ENCODE data around the gene UBFD1.
"Not testable (repeated sequence)": the region's sequence is repeated elsewhere in the genome, so short reads cannot be mapped to it uniquely, and the experiment has no call there.

The UBFD1 gene

DNA sequence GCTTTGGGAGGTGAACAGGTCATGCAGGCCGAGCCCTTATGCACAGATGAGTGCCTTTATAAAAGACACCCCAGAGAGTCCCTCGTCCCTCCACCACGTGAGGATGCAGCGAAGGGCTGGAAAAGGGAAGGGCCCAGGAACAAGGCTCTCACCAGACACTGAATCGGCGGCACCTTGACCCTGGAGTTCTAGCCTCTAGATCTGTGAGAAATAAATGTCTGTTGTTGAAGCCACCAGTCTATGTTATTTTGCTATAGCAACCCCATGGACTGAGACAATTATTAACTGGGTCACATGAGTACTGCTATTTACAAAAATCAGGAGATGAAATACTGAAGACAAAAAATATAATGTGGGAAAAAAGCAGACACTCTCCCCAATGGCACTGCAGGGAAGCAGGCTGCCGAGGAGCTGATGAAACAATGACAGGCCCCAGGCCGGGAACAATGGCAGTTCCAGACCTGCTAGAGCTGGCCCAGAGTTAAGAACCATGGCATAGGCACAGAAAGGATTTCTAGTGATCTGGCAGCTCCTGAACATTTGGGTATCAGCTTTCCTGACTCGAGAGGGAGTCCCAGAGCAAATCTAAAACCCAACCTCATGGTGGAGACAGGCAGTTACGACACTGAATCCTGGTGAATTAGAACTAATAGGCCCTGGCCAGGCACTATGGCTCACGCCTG, 29.4 kb upstream of the UBFD1 start:
- DNase-seq = no peak

DNA sequence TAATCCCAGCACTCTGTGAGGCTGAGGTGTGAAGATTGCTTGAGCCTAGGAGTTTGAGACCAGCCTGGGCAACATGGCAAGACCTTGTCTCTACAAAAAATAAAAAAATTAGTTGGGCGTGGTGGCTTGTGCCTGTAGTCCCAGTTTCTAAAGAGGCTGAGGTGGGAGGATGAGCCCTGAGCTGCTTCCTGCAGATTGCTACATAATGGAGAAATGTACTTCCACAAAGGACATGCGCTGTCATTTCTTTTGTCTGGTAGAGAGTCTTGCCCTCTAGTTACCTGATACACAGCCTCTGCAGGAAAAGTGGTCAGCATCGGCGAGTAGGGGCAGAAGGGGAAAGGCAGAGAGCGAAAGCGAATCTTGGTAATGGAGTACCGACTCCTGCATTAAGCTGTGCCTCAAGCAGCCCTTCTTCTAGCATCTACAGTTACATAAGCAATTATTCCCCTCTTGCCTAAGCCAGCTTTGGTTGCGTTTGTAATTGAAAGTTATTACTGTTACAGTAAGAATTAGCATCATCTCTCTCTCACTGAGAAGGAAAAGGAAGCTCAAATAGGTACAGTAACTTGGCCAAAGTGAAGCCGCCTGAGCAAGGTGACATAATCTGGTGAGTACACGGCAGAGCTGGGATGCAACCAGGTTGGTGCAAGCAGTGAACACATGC, 28.8 kb upstream of the UBFD1 start:
- DNase-seq = no peak

GRCh38 chr16:23530062-23530461, 27.5 kb upstream of the UBFD1 start:
- DNase-seq = no peak

DNA sequence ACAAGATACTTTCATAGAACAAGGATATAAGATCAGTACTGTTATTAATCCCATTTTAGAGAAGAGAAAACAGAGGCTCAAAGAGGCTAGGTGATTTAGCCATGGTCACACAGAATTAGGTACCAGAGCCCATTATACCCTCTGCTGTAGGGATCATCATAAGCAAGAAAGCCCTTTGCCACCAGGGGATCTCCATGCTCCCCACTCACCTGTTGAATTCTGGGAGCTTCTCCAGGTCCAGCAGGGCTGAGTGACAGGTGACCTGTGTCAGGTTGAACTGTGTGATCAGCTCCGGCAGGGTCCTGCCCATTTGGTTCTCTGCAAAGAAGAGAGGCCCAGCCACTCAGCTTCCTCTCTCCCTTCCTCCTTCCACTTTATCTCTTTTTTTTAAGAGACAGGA, 25.1 kb upstream of the UBFD1 start:
- no peak for DNase-seq

GRCh38 chr16:23534868-23535860, 22.4 kb upstream of the UBFD1 start:
- DNase-seq = no peak

DNA sequence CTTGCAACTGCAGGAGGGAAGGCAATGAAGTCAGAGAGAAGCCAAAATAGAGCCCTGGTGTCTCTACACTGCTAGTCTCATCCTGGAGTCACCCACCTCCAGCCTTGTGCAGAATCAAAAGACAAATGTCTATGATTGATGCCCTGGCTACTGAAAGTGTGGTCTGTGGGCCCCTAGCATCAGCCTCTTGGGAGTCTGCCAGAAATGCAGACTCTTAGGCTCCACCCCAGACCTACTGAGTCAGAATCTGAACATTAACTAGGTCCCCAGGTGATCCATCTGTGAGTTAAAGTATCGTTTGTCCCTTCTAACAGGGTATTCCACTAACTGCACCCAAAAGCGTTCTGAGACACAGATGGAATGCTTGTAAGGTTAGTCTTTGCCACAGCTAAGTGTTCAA, 21.6 kb upstream of the UBFD1 start:
- DNase-seq = no peak

- no peak for DNase-seq
Measured at GRCh38 chr16:23537390-23537789, 20.1 kb upstream of the UBFD1 start.

GRCh38 chr16:23538919-23539278, 18.6 kb upstream of the UBFD1 start:
- DNase-seq = no peak

- DNase-seq = no peak
Measured at GRCh38 chr16:23539984-23540816, 17.3 kb upstream of the UBFD1 start.

GRCh38 chr16:23540817-23541178, 16.7 kb upstream of the UBFD1 start:
- DNase-seq = not testable (repeated sequence)

DNA sequence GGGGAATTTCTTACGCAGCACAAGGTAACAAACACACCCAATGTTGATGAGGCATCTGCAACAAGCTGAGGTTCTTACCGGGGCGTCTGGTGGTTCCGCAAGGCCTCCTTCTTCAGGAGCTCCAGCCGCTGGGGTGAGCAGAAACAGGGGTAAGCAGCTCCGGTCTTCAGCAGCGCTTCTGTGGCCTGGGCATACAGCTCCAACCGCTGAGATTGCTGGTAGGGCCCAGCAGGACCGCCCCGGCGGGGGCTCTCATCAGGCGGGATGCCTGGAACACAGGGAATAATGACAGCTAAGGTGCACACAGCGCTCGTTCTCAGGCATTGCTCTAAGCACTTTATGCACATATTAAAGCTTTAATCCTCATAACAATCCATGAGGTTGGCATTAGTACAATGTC, 13.1 kb upstream of the UBFD1 start:
- no peak for DNase-seq

GRCh38 chr16:23549938-23550337, 7.6 kb upstream of the UBFD1 start:
- DNase-seq = no peak

GRCh38 chr16:23552161-23552560, 5.4 kb upstream of the UBFD1 start:
- DNase-seq = no peak

DNA sequence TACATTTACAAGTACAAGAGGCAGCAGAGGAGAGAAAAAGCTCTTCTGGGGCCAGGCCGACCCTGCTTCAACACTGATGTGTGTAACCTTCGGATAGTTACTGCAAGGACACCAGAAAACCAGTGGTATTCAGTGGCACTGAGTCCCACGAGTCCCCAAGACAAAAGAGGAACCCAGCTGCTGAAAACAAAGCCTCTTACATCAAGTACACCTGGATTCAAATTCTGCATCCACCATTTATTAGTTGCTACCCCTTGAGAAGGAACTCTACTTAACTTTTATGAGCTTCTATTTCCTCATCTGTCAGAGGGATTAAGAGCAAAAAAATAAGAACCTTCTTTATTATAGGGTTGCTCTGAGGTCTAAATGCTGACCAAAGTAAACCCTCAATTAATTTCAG, 3.0 kb upstream of the UBFD1 start:
- DNase-seq = no peak

- DNase-seq = peak; percentile 19 to 35
Measured at GRCh38 chr16:23557779-23558702, 514 bp downstream of the UBFD1 start.

DNA sequence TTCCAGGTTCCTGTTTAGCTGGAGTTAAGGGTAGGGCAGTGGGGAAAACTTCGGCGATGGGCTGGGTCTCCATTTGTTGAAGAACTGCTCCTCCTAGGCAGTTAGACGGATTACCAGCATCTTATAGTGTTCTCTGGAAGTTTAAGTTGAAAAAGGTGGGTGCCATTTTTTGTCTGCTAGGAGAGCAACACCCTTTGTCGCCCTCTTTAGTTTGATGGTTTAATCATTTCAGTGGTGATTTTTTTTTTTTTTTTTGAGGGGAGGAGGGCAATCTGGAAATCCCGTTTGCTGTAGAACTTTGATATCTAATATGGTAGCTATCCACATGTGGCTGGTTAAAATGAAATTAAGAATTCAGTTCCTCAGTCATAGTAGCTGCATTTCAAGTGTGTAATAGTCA, 4.1 kb downstream of the UBFD1 start:
- no peak for DNase-seq

DNA sequence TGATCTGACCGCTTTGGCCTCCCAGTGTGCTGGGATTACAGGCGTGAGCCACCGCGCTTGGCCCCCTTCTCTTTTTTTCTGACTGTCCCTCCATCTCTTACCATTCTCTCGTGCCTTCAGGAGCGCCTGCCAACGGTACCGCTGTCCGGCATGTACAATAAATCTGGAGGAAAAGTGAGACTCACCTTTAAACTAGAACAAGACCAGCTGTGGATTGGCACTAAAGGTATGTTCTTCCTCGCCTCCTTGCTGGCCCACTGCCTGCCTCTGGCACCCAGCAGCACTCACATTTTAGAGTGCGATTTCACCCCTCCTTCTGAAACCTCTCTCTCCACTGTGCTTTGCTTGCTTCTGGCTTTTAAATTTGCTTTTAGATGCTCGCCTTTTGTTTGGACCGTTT, 5.0 kb downstream of the UBFD1 start:
- no peak for DNase-seq

DNA sequence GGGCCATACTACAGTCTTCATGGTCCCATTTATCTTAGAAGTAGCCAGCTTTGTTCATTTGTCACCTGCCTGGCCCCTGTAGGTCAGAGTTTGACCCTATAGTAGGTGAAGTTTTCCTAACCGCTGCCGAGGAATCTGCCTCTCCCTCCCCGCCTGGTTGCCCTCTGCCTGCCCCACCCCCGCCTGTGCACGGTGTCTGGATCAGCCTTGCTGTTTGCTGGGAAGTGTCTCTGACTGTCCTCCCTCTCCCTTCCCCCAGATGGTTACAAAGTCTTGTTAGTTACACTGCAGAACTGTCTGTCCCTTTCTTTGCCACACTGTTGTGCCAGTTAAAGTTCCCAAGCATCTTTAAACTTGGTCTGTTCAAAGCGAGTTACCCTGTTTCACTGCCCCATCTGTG, 5.7 kb downstream of the UBFD1 start:
- DNase-seq = no peak

DNA sequence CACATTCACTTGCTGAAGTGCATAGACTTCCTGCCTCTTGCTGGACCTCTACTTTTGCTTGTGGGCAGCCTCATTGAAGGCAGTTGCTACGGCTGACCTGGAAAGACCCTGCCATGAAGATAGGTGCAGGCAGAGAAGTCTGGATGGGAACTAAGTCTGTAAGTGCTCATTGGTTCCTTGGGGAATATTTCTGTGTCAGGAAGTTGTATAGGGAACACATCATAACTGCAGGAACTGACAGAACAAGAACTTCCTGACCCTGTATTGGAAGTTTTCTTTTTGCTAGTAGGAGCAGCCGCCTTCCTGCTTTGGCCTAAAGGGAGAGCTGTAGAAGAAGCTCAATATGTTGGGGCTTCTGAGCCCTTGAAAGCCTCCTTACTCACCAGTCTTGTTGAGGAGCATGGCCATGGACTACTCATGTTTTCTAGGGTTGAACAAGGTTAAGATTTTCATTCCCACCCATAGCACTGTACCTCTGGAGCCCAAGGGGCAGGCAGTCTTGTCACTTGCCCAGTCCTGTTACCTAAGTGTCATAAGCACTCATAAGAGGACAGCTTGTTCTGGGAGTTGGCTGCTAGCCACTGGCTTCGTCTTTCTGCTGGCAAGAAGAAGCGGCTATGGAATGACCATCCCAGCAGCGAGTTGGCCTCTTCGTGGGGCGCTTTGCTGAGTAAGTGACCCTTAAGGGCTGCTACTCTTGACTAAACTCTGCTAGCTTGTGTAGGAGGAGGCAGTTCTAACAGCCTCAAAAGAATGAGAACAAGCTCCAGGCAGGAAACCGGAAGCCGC, 7.2 kb downstream of the UBFD1 start:
- DNase-seq = no peak

- no peak for DNase-seq
Measured at GRCh38 chr16:23566724-23567123, 9.2 kb downstream of the UBFD1 start.

- DNase-seq = no peak
Measured at GRCh38 chr16:23567602-23568001, 10.1 kb downstream of the UBFD1 start.
